ELF-1 (cell line): ENCODE results near the gene MORF4L1.
A peak's percentile ranks its signal among the peaks of the same experiment; 100 is the strongest.
"Not testable (repeated sequence)": the region's sequence is repeated elsewhere in the genome, so short reads cannot be mapped to it uniquely, and the experiment has no call there.

Source experiments
- DNase-seq: peaks from one replicate; pipeline ENCODE4 v3.0.0-alpha.2; 2016; ENCODE audit warnings: low read depth, low spot score

Gene MORF4L1

DNA sequence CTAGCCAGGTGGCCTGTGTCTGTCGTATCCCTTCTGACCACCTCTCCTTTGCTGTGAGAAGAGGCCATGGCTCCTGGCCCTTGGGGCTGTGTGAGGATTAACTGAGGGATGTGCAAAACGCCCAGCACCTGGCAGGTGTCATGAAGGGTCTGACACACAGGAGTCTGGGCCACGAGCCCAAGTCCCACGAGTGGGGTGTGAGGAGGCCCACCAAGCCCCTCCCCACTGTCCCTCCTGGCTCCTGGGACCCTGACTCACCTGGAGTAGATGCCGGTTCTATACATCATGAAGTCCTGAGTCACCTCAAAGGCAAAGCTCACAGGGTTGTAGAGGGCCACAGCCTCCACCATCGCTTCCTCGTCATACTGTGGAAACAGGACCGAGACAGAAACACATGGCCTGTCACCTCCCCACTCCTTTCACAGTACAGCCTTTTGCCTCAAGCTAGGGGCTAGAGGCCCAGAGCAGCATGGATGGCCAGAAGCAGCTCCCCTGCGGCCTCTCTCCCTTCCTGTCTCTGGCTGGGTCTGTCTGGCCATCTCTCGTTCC, 52.5 kb downstream of the MORF4L1 start:
- no peak for DNase-seq

DNA sequence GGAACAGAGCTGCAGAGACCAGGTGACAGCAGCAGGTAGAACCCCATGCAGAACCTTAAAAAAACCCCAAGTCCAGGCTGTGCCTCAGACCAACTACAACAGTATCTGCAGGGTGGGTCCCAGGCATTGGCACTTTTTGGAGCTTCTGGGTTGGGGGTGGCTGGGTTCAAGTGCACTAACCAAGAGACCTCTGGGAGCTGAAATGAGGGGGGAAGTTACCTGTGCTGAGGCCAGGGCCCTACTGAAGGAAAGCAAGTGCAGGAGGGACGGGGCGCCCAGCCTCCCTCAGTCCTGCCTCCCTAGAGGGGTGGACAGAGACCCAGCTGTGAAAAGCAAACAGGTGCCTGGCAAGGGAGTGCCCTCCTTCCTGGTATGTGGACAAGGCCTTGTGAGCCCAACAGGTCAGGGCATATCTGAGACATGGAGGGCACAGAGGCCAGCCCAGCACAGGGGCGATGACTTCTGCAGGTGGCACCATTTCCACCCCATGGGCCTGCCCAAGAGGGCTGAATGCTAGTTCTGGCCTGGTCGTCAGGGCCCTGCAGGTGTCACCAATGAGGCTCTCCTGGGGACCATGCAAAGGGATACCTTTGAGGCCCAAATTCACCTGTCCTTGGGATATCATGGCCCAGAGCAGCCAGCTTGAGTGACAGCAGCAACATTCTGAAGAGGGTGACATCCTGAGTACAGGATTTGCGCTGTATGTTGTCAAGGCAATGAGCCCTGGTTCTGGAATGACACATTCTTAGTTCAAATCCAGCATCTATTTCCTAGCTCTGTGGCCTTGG, 53.5 kb downstream of the MORF4L1 start:
- no peak for DNase-seq

DNA sequence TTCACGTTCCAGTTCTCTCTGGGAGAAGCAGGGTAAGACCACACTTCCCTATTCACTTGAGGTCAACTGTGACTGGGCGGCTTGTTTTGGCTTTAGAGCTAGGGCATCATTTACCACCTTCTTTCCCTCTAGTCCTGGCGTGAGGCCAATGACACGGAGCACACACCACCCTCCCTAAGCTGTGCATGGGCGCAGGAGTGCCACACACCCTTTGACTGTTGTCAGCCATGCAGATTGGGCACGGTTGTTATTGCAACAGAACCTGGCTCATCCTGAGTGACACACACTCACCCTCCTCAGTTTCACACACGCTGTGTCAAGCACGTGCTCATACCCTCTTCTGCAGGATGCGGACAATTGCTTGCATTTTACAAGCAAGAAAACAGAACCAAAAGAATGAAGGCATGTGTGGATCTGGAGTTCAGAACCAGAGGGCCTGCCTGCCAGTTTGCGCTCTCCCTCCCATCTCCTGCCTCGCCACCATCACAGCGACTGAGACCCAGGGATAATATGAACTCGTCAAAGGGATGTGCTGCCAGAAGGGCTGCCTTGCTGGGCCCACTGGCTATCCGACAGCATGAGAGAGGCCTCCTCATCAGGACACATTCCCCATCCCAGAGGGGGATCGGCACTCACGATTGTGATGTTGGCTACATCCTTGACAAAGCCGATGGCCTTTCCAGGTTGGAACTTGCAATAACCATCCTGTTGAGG, 54.5 kb downstream of the MORF4L1 start:
- DNase-seq, result no peak

DNA sequence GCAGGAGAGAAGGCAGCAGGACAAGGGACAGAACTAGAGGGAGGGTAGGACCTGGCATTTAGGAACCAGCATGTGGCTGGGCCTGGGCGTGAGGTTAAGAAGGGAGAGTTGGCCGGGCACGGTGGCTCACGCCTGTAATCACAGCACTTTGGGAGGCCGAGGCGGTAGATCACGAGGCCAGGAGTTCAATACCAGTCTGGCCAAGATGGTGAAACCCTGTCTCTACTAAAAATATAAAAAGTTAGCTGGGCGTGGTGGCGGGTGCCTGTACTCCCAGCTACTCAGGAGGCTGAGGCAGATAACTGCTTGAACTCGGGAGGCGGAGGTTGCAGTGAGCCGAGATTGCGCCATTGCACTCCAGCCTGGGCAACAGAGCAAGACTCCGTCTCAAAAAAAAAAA, 55.5 kb downstream of the MORF4L1 start:
- not testable (repeated sequence) for DNase-seq

DNA sequence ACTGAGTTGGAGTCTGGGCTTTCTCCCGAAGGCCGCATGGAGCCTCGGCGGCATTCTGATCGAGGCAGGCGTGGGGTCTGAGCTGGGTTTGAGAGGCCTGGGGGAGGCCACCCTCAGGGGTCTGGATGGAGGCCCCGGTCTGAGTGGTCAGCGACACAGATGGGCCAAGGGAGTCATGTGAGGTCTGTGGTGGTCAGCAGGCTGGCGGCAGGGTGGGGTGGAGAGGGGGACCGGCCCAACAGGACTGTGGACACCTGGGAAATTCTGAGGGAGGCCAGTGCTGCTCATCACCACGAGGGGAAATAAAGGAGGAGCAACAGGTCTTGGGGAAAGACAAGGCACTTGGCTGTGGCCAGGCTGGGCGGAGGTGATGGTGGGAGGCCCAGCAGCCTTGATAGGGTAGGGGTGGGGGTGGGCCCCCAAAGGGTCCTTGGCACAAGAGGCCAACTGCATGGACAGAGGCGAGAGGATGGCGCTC, 56.0 kb downstream of the MORF4L1 start:
- DNase-seq, result no peak

DNA sequence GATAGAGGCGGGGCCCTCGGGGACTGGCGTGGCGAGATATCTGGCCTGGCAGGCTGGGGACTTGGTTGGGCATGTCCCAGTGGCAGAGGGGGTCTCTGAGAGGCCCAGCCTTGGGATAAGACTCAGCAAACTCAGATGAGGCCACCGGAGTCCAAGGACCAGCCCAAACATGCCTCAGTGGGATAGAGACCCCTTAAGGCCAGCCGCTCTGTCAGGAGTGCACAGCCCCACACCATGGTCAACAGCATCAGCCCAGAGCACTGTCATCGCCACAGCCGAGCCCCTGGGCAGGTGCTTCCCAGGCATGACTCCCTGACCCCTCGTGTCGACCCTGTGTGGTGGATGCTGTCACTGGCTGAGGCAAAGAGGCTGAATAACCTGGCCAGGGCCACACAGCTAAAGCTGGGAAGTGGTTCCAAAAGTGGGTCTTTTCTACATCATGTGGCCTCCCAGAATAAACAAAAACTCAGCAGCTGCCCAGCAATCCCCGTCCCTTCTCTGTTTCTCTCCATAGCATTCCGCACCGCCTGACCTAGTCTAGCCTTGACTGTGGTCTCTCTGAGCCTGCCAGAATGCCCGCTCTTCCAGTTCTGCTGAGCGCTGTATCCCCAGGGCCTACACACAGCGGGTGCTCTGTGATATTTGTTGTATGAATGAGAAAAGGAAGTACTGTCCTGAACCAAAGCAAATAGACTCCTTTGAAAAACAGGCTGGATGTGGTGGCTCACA, 57.0 kb downstream of the MORF4L1 start:
- peak; percentile 56 for DNase-seq

DNA sequence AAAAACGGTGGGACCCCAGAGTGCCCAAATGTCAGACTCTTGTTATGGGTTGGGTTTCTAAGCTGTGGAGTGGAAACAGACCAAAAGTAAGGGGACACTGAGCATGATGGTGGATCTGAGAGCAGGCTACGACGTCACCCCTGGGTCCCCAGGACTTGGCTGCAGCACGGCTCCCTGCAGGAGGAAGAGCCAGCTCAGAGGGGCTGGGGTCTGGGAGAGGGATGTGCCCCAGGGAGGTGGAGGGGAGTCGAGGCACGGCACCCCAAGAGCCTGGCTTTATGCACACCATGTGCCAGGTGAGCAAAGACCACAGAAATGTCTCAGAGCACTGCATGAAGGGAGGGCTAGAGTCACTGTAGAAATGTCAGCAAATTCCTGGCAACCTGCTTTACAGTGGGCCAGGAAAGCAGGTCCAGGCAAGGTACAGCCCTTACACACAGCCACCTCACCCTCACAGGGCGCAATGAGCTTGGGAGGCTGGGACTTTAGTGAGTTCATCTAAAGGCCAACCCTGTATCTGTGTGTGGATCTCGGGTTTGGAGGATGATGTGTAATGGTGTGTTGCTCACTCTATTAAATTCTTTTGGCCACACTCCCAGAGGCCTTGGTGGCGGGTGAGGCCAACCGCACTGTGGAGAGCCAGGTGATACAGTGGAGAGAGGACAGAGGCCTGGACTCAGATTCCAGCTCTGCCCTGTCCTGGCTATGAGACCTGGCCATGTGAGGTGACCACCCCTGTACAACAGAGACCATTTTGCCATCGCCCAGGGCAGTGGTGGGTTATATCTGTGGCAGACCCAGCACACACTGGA, 58.1 kb downstream of the MORF4L1 start:
- no peak for DNase-seq

DNA sequence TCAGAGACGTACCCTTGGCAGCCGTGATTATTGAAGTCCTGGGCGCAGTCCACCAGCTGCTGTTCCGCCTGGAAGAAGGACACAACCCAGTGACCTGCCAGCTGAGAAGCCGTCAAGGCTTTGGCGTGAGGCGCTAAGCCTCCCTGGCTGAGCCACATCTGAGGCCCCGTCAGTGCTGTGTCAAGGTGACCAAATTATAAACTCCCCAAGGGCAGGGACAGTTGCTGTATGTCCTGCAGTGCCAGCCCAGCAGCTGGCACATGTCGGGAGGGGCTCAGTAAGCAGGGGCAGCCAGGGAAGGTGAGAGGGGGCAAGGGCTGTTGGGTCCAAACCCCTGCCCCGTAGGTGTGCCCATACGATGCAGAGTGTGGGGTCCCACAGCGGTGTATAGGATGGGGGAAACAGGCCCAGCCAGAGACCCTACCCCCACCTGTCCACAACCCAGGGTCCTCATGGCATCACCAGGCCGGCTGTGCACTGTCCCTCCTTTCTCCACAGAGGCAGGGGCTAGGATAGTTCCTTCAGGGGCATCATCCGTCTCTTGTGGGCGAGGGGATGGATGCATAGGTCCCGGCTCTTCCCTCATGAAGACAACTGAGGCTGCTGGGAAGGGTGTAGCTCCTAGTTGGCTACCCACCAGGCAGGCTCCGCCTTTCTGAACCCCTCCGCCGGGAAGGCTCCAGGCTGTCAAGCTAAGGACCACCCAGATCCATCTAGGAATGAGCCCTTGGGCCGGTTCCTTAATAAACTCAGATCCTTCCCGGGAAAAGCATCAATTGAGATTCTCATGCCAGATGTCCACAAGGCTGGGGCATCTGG, 59.0 kb downstream of the MORF4L1 start:
- DNase-seq, result no peak

DNA sequence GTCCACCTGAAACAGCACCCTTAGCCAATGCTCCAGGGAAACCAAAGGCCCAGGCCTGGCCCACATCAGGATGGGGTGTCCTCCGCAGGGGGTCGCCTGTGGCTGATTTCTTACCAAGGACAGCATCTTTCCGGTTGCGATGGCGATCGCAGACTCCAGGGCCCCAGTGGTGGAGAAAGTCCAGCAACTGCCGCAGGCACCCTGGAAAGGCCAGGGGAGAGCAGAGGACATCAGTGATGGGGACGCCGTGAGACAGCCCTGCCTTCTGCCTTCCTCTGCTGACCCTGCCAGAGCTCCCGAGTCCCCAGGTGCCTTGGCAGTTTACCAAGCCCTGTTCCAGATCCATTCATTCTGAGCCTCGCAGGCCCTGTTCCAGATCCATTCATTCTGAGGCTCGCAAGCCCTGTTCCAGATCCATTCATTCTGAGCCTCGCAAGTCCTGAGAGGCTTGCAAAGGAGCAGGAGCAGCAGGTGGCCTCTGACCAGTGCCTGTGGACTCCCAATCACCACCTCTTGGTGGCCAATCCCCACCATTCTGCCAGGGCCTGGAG, 59.6 kb downstream of the MORF4L1 start:
- no peak for DNase-seq

DNA sequence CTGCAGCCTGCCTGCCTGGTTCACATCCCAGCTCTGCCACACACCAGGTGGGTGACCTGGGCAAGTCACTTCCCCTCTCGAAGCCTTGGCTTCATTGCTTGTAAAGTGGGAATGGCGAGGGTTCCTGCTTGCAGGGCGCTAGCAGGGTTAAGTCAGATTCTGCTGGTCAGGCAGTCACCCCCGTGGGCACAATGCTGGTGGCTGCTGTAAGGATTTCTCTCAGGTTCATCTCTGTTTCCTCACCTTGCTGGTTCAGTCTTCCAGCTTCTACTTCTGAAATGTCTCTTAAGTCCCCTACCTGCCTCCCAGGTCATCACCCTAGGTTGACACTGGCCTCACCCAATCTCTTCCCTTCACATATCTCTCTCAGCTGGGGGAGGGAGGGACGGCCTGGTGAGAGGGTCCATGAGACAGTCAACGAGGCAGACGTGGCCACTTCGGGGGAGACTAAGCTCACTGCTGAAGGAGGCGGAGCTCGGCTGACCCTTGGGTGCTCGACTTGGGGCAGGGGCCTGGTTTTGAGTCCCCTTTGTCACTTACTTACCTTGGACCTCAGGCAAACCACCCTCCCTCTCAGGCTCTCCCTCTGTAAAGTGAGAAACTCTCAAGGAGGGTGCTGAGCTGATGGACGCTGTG, 60.6 kb downstream of the MORF4L1 start:
- DNase-seq, result no peak

DNA sequence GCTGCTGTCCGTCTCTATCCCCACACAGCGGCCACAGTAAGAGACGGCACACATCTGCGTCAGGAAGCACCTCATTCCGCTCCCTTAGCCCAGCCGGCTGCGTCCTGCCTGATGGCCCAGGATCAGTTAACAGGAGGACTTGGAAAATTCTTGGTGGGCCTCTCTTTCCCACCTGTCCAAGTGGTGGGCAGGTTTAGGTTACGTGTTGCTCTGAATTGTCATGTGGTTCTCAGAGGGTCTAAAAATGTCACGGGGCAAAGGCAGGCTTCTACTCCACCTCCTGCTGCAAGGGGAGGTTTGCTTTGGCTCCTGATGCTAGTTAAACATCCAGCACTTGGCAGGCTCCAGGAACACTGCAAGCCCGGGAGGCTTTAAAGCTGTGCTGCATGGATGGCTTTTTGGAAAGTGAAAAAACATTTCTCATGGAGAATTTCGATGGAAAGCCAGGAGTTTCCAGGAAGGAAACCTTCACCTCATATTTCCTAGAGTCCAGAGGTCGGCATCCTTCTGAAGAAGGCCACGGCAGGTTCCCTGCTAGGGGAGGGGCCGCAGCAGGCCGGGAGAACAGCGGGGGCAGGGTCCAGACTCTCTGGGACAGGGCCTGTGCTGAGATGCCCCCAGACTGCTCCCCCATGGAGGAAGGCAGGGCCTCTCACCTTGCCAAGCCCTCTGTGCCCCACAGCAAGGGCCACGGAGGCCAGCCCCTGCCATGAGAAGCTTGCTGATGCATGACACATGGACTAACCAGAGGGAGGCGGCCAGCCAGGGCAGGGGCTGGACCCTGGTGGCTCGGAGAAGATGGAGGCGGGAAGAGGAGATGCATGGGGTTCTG, 61.3 kb downstream of the MORF4L1 start:
- DNase-seq, result no peak

DNA sequence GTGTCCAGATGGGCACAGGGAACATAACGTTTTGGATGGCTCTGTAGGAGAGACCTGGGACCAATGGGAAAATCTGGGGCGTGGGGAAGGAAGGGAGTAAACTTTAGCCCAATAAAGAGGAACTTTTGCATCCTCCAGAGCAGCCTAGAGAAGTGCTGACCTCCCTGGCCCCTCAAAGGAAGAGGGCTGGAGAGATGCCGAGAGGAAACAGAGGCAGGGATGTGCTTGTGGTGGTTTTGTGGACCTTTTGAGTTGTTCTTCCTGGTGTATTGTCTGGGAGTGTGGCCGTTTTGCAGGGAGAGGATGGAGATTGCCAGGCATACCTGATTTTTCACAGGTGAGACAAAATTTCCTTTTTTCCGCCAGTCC, 61.9 kb downstream of the MORF4L1 start:
- DNase-seq, result no peak

DNA sequence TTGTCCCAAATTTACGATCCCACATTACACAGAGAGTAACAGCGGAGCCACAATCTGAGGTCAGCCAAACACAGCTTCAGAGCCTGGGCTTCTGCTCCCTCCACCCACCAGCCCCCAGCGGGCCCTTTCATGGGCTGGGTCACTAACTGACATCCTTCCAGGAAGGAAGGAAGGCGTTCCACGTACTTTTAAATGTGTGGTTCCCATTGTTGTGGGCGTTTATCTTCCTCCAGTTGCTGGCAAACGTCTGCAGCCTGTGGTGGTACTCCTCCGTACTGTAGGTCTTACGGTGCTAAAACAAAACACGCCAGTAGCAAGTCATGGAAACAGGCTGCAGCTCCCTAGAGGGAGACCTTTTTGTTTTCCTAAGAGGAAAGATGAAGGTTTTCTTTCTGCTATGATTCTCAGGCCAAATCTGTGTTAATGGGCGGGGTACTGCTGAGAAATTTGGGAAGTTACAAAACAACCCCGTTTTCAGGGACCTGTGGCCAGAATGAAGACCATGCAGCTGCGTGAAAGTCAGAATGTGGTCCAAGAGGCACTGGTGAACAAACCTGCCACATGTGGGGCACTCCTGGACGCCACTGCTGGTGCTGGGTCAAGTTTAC, 64.5 kb downstream of the MORF4L1 start:
- DNase-seq, result no peak

DNA sequence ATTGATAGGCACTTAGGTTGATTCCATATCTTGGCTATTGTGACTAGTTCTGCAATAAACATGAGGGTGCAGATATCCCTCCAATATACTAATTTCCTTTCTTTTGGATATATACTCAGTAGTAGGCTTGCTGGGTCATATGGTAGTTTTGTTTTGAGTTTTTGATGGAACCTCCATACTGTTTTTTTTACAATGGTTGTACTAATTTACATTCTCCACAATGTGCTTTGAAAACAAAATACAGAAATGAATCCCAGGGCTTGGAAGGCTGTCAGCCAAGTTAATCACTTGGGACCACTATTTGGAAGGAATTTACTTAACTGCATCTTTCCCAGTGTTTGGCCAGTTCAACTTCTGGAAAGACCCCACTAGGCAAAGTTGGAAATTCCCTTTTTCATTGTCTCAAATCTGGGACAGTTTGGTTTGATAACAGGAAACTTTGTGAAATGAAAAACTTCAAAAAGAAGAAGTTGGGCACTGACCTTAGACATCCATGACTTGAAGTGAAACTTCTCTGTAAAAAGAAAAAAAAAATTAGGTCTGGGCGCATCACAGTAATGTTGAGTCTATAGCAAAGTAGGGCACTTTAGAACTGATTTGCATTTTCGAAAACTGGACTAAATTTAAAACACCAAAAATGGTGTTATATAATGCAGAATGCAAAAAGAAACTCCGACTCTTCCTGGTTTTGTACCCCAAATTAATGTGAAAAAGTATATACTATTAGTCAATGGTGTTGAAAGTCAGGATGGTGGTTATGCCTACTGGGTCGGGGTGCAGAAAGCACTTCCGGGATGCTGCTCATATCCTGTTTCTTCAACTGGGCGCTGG, 66.2 kb downstream of the MORF4L1 start:
- no peak for DNase-seq

DNA sequence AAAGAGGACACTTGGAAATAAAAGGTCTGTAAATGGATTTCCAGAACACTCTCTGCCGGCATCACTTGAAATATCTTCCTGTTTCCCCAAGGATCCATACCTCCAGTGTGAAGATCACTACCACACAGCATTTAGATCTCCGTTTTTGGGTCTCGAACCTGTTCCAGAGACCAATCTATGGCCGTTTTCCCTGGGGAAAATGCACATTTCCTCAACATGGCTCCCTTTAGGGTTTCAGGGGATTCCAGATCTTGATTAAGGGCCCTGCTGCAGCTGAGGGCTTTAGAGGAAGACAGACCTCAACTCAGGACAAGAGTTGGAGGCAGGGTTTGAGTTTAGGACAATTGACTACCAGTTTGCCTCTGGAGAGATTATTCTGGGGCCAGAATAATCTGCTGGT, 70.1 kb downstream of the MORF4L1 start:
- DNase-seq, result no peak

DNA sequence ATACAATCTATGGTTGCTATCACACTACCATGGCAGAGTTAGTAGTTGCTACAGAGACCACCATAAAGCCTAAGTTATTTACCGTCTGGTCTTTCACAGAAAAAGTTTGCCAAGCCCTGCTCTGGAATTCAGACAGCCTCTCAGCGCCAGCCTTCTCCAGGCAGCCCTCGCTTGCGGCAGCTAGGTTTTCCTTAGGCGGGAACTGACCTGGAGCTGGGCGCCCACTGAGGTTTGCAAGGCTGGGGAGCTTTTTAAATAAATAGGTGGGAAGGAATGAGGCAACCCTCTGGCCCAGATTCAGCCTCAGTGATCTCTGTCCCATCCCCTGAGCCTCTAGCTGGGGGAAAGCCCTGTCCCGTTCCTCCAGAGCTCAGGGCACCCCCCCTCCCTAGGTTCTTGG, 71.0 kb downstream of the MORF4L1 start:
- DNase-seq, result peak; percentile 48

DNA sequence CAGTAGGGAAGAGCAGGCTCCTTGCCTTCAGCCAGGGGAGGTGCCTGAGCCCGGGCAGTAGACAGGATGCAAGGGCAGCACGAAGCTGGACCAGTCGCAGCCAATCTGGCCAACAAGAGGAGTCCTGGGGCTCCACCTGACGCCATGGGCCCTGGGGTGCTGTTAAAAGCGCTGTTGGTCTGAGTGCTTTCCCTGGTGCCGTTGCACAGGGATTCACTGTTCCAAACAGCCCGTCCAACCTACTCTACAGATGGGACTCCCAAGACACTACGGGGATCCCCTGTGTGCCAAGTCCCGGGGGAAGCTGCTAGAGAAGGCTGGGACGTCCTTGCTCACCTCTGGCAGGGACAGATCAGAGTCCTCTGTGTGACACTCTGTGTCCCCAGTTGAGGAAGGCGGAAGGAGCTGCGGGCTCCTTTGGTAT, 71.5 kb downstream of the MORF4L1 start:
- DNase-seq, result peak; percentile 24
